A549 treated with dexamethasone at 1 μM for 4 hours (cell line): ENCODE results near the gene GNG4. TPM values are rescaled to one million over a fixed set of nuclear protein-coding genes. Genes with fewer than 3 reads are reported as not detected.

Source experiments
- total RNA-seq: library from RNA; stranded (reverse); fragments of 200-300 nt; extraction: Qiagen RNA extraction; gene quantifications from 5 replicates; pipeline ENCODE4 v1.2.3, GENCODE V29; 2022

The GNG4 gene
- total RNA-seq = 12.5 to 15.5 TPM (median 13.0 TPM) in 5 replicates

DNA sequence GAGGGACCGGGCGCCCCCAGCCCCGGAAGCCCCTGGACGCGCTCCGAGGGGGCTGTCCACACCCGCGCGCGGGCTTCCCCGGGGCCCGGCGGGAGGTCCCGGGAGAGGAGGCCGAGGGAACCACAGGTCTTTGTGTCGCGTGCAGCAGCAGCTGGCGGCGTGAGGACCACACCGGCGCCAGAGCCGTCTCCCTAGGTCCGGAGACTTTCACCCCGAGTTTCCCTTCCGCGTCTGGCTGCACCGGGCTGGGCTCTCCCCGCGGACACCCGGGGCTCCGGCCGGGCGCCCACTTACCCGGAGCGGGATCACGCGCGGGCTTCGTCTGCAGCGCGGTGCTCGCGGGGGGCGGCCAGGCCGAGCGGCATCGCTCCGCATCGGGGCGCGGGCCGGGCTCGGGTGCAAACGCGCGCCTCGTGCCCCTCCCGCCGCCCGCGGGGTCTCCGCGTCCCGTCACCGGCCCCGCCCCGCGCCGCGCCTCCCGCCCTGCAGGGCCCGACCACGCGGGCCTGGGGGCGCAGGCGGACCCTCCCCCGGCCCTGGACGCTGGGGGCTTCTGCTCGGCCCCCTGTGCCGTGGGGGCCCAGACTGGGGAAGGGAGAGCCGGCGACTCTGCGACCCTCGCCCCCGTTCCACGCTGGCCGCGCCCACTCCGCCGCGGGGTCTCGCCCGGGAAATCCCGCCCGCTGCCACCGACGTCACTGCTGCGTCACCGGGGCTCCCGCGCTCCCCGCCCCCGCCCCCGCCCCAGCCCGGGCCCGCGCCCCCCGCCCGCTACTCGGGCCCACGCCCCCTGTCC, at the start of gene GNG4:
Gene GNG4 (minus strand): TSS at position 417 of the 796 bp plus-strand sequence. CDS start 65,946 bp downstream, outside the sequence.

DNA sequence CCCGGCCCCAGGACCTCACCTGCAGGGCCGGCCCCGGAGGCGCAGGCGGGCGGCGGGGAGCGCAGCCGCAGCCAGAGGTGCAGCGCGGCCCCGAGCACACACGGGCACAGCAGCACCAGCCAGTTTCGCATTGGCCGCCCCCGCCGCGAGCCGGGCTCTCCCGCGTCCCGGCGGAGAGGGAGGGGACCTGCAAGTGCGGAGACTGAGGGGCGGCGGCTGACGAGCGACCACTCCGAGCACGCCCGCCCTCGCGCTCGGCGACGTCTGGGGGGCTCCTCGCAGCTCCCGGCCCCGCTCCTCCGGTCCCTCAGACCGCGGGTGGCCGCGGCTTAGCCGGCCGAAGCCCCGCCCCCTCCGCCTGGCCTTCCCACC, 145.5 kb downstream of the GNG4 start, which contains the start of gene B3GALNT2:
Gene B3GALNT2 (minus strand): TSS at position 331 of the 372 bp plus-strand sequence. CDS start 200 bp downstream, at position 131.

Other genes with a start within 250 kb of the GNG4 start
- 16.8 to 22.2 TPM (median 21.4 TPM) in 5 replicates for gene B3GALNT2, start 145.3 kb downstream of the GNG4 start, total RNA-seq
- gene LYST, start 217.1 kb upstream of the GNG4 start, total RNA-seq = 2.8 to 5.3 TPM (median 4.3 TPM) in 5 replicates